Common myeloid progenitor, CD34-positive (primary cell): ENCODE measurements around the gene TMEM132A.

Experiments
- CTCF ChIA-PET: fragments of 350-600 bp; sonication (Branson Sonifier 250); formaldehyde crosslinking; loops from one replicate; lab custom pipeline; 2021; ENCODE audit warnings: antibody characterized with exemption; lab: Charles Lee
- POLR2A ChIA-PET: fragments of 350-600 bp; sonication (Branson Sonifier 250); formaldehyde crosslinking; loops from one replicate; lab custom pipeline; 2021; ENCODE audit warnings: antibody characterized with exemption; lab: Charles Lee
- DNase-seq, 3 donors: peaks; one replicate each; pipeline versions ENCODE4 v3.0.0 to v3.0.0-alpha.2; 2013
- H3K27ac ChIP-seq, 2 experiments: 1 replicate in 1 of 2; 2 replicates in 1 of 2; pipeline ENCODE4 v1.7.0; 2013; ENCODE audit warnings: inconsistent platforms in 2 of 2, low read length in 2 of 2, mild to moderate bottlenecking in 2 of 2, low read depth in 1 of 2, moderate library complexity in 1 of 2; ENCODE audit not compliant: severe bottlenecking in 2 of 2, insufficient read depth in 1 of 2, poor library complexity in 1 of 2
- H3K27me3 ChIP-seq, 5 experiments: replicated peaks in 2 of 5; 1 replicate in 3 of 5; 2 replicates in 2 of 5; pipeline versions ENCODE4 v1.6.1 to v1.7.0; 2013; ENCODE audit warnings: low read length in 4 of 5, mild to moderate bottlenecking in 2 of 5, moderate library complexity in 2 of 5, inconsistent platforms in 1 of 5; ENCODE audit not compliant: insufficient read depth in 5 of 5, control insufficient read depth in 4 of 5
- H3K36me3 ChIP-seq, 4 experiments: 1 replicate in 2 of 4; 2 replicates in 2 of 4; pipeline versions ENCODE4 v1.6.1 to v1.7.0; 2013; ENCODE audit warnings: low read length in 3 of 4, control low read depth in 1 of 4, mild to moderate bottlenecking in 1 of 4; ENCODE audit not compliant: control insufficient read depth in 4 of 4, insufficient read depth in 4 of 4
- H3K4me1 ChIP-seq, 4 experiments: 1 replicate in 3 of 4; 2 replicates in 1 of 4; pipeline versions ENCODE4 v1.6.1 to v1.7.1; 2013; ENCODE audit warnings: low read length in 3 of 4, mild to moderate bottlenecking in 3 of 4, control low read depth in 1 of 4, inconsistent platforms in 1 of 4, moderate library complexity in 1 of 4; ENCODE audit not compliant: control insufficient read depth in 4 of 4, insufficient read depth in 4 of 4; ENCODE audit errors: control extremely low read depth in 1 of 4
- H3K4me3 ChIP-seq, 7 experiments: 1 replicate in 4 of 7; 2 replicates in 3 of 7; pipeline versions ENCODE4 v1.5.1 to v1.7.0; 2013; ENCODE audit warnings: mild to moderate bottlenecking in 7 of 7, low read length in 6 of 7, moderate library complexity in 6 of 7, inconsistent platforms in 2 of 7, low read depth in 2 of 7, control low read depth in 1 of 7; ENCODE audit not compliant: insufficient read depth in 4 of 7, control insufficient read depth in 1 of 7; ENCODE audit errors: extremely low read depth in 1 of 7
- H3K9me3 ChIP-seq, 5 experiments: 1 replicate in 4 of 5; 2 replicates in 1 of 5; pipeline versions ENCODE4 v1.6.1 to v1.7.1; 2013; ENCODE audit warnings: low read length in 4 of 5, mild to moderate bottlenecking in 2 of 5, inconsistent platforms in 1 of 5, low read depth in 1 of 5, moderate library complexity in 1 of 5; ENCODE audit not compliant: control insufficient read depth in 4 of 5, insufficient read depth in 2 of 5; ENCODE audit errors: control extremely low read depth in 1 of 5
- WGBS: methylation state at CpG from one replicate; pipeline ENCODE4 v1.1.5; 2013; ENCODE audit not compliant: insufficient coverage; 5-methylcytosine and 5-hydroxymethylcytosine counted together

The TMEM132A gene

GRCh38 chr11:60916669-60917206 is 7.5 kb upstream of the TMEM132A start:
- Histone ChIP-seq H3K9me3 (no peaks in the 10 kb centered on the region), H3K4me1 (peaks cover 23 to 48% (median 42%) of the 10 kb centered on the region in 4 experiments), H3K4me3 (no peak overlapping the region), H3K27me3 (no peaks in the 10 kb centered on the region), H3K27ac (no peak overlapping the region), H3K36me3 (peaks cover 15 to 32% (median 29%) of the 10 kb centered on the region in 4 experiments)
- ChIA-PET CTCF (interaction anchor here (1.1 to 1.7 kb wide), 3 partner anchors 11 to 149 kb away, joined by 3 to 11 read pairs (median 3); no protein-coding TSS in a partner anchor), POLR2A (no interaction called here)
- 92% methylated on average over 3 of the region's 3 CpGs for WGBS
- no peak for DNase-seq

GRCh38 chr11:60917267-60917666 is 7.0 kb upstream of the TMEM132A start:
- POLR2A ChIA-PET: no interaction called here
- CTCF ChIA-PET: interaction anchor here (1.1 kb wide), 1 partner anchor 29 kb away, joined by 3 read pairs; no protein-coding TSS in a partner anchor
- no peak for DNase-seq

GRCh38 chr11:60918251-60918938 is 5.9 kb upstream of the TMEM132A start:
- Histone ChIP-seq H3K4me3 (no peak overlapping the region), H3K4me1 (peaks cover 18 to 45% (median 39%) of the 10 kb centered on the region in 4 experiments), H3K27ac (no peak overlapping the region), H3K9me3 (no peaks in the 10 kb centered on the region), H3K36me3 (peaks cover 18 to 48% (median 43%) of the 10 kb centered on the region in 4 experiments), H3K27me3 (peaks cover 0 to 12% (median 2%) of the 10 kb centered on the region in 5 experiments)
- ChIA-PET POLR2A (no interaction called here), CTCF (interaction anchor here (1.0 to 4.2 kb wide), 6 partner anchors 10 to 211 kb away, joined by 3 to 12 read pairs (median 3); no protein-coding TSS in a partner anchor)
- DNase-seq: no peak
- 100% methylated on average over 4 of the region's 4 CpGs for WGBS

More at GRCh38 chr11:60917267-60917666, 7.0 kb upstream of the TMEM132A start:
- H3K4me1 ChIP-seq: peaks cover 23 to 48% (median 42%) of the 10 kb centered on the region in 4 experiments
- peaks cover 16 to 37% (median 35%) of the 10 kb centered on the region in 4 experiments for H3K36me3 ChIP-seq
- WGBS: 100% methylated on average over 1 of the region's 1 CpG
- no peaks in the 10 kb centered on the region for H3K9me3 ChIP-seq
- no peak overlapping the region for H3K27ac ChIP-seq
- no peak overlapping the region for H3K4me3 ChIP-seq
- peaks cover 0 to 3% (median 0%) of the 10 kb centered on the region in 5 experiments for H3K27me3 ChIP-seq

GRCh38 chr11:60918939-60919265 is 5.4 kb upstream of the TMEM132A start:
- no peak overlapping the region for H3K4me3 ChIP-seq
- H3K4me1 ChIP-seq: peaks cover 14 to 43% (median 37%) of the 10 kb centered on the region in 4 experiments
- H3K27ac ChIP-seq: no peak overlapping the region
- 93% methylated on average over 2 of the region's 2 CpGs for WGBS
- POLR2A ChIA-PET: no interaction called here
- H3K9me3 ChIP-seq: no peaks in the 10 kb centered on the region
- CTCF ChIA-PET: interaction anchor here (0.9 to 4.2 kb wide), 7 partner anchors 10 to 210 kb away, joined by 3 to 12 read pairs (median 3); no protein-coding TSS in a partner anchor
- H3K27me3 ChIP-seq: peaks cover 0 to 17% (median 4%) of the 10 kb centered on the region in 5 experiments
- DNase-seq: peak in 1 of 3 donors; percentile 9
- H3K36me3 ChIP-seq: peaks cover 18 to 50% (median 45%) of the 10 kb centered on the region in 4 experiments

GRCh38 chr11:60919320-60919719 is 4.9 kb upstream of the TMEM132A start:
- peaks cover 14 to 43% (median 38%) of the 10 kb centered on the region in 4 experiments for H3K4me1 ChIP-seq
- H3K27ac ChIP-seq: no peak overlapping the region
- H3K9me3 ChIP-seq: no peaks in the 10 kb centered on the region
- ChIA-PET CTCF (interaction anchor here (0.9 to 4.2 kb wide), 5 partner anchors 10 to 209 kb away, joined by 3 to 12 read pairs (median 3); no protein-coding TSS in a partner anchor), POLR2A (no interaction called here)
- 17% methylated on average over 1 of the region's 1 CpG for WGBS
- peaks cover 0 to 21% (median 6%) of the 10 kb centered on the region in 5 experiments for H3K27me3 ChIP-seq
- peak overlapping the region in 1 of 7 experiments; percentile 7 for H3K4me3 ChIP-seq
- DNase-seq: peak in 2 of 3 donors; percentile 57 to 62
- H3K36me3 ChIP-seq: peaks cover 18 to 50% (median 45%) of the 10 kb centered on the region in 4 experiments

GRCh38 chr11:60919956-60920355 is 4.3 kb upstream of the TMEM132A start:
- no peak for DNase-seq
- Histone ChIP-seq H3K4me1 (peaks cover 13 to 42% (median 38%) of the 10 kb centered on the region in 4 experiments), H3K9me3 (no peaks in the 10 kb centered on the region), H3K4me3 (no peak overlapping the region), H3K36me3 (peaks cover 18 to 50% (median 45%) of the 10 kb centered on the region in 4 experiments), H3K27ac (no peak overlapping the region), H3K27me3 (peaks cover 0 to 26% (median 9%) of the 10 kb centered on the region in 5 experiments)
- CTCF ChIA-PET: interaction anchor here (0.9 to 4.2 kb wide), 3 partner anchors 11 to 209 kb away, joined by 3 to 12 read pairs (median 3); no protein-coding TSS in a partner anchor
- POLR2A ChIA-PET: no interaction called here
- 100% methylated on average over 2 of the region's 2 CpGs for WGBS
